Endothelial cell of umbilical vein (primary cell): ENCODE results near the gene CDK5. TPM values are rescaled to one million over a fixed set of nuclear protein-coding genes. Genes with fewer than 3 reads are reported as not detected.

Experiments used
- BruUV-seq: library from RNA; stranded (reverse); fragments of 400-500 nt; replicated peaks from 2 replicates; lab custom pipeline; 2021; lab: Mats Ljungman, UMichigan
- CTCF ChIA-PET: fragments of 300-600, 350-600 bp; sonication (Branson Sonifier 250); formaldehyde crosslinking; loops from one replicate; lab custom pipeline; 2021; ENCODE audit warnings: antibody characterized with exemption, inconsistent platforms; lab: Charles Lee
- POLR2A ChIA-PET: fragments of 300-600, 350-600 bp; sonication (Branson Sonifier 250); formaldehyde crosslinking; loops from one replicate; lab custom pipeline; 2021; ENCODE audit warnings: antibody characterized with exemption, inconsistent platforms; lab: Charles Lee
- DNase-seq: peaks from one replicate; pipeline ENCODE4 v3.0.0-alpha.2; 2011; ENCODE audit warnings: low read depth, low spot score
- FAIRE-seq: peaks from 2 replicates; lab custom pipeline; 2011; peaks lifted over from hg19 to GRCh38; lab: Jason Lieb, UNC
- H2AFZ ChIP-seq: 2 replicates; pipeline ENCODE4 v1.6.0; 2012; ENCODE audit warnings: low read depth, low read length, control low read depth, inconsistent platforms
- H3K27ac ChIP-seq: 2 replicates; pipeline ENCODE4 v1.5.1; 2011; ENCODE audit warnings: low read depth, mild to moderate bottlenecking, control low read depth, low read length, moderate library complexity; ENCODE audit not compliant: insufficient read depth
- H3K27me3 ChIP-seq, 2 experiments: 2 replicates each; pipeline versions ENCODE4 v1.6.0 to v1.6.1; 2011; ENCODE audit warnings: low read length in 2 of 2, mixed read lengths in 1 of 2; ENCODE audit not compliant: control insufficient read depth in 2 of 2, insufficient read depth in 2 of 2
- H3K36me3 ChIP-seq, 2 experiments: 2 replicates in 1 of 2; 3 replicates in 1 of 2; pipeline ENCODE4 v1.5.1; 2011; ENCODE audit warnings: low read length in 2 of 2, mild to moderate bottlenecking in 1 of 2, moderate library complexity in 1 of 2; ENCODE audit not compliant: control insufficient read depth in 2 of 2, insufficient read depth in 2 of 2; ENCODE audit errors: extremely low read depth in 1 of 2
- H3K4me1 ChIP-seq: 3 replicates; pipeline ENCODE4 v1.5.1; 2011; ENCODE audit warnings: mild to moderate bottlenecking, low read length; ENCODE audit not compliant: control insufficient read depth, insufficient read depth; ENCODE audit errors: extremely low read depth
- H3K4me2 ChIP-seq: 2 replicates; pipeline ENCODE4 v1.6.1; 2011; ENCODE audit warnings: low read length, control low read depth, mixed read lengths; ENCODE audit not compliant: insufficient read depth
- H3K4me3 ChIP-seq, 3 experiments: fragments of 200-600 bp in 1 of 3; sonication (generic), shearing (Covaris generic) in 1 of 3; replicated peaks in 1 of 3; 2 replicates each; pipeline ENCODE4 v1.5.1; 2011 to 2016; ENCODE audit warnings: control low read depth in 3 of 3, low read length in 3 of 3, mild to moderate bottlenecking in 2 of 3, inconsistent platforms in 1 of 3, low read depth in 1 of 3, moderate library complexity in 1 of 3; ENCODE audit not compliant: insufficient read depth in 1 of 3
- H3K79me2 ChIP-seq: 2 replicates; pipeline ENCODE4 v1.6.0; 2012; ENCODE audit warnings: low read length, inconsistent platforms; ENCODE audit not compliant: control insufficient read depth, insufficient read depth
- H3K9ac ChIP-seq: replicated peaks from 2 replicates; pipeline ENCODE3; 2011; ENCODE audit warnings: low read length, control low read depth; ENCODE audit not compliant: insufficient read depth; ENCODE audit errors: extremely low read depth
- H3K9me1 ChIP-seq: replicated peaks from 3 replicates; pipeline ENCODE4 v1.6.0; 2011; ENCODE audit warnings: mild to moderate bottlenecking, low read length; ENCODE audit not compliant: control insufficient read depth, insufficient read depth; ENCODE audit errors: extremely low read depth
- H3K9me3 ChIP-seq: replicated peaks from 2 replicates; pipeline ENCODE4 v1.5.1; 2012; ENCODE audit warnings: low read length, inconsistent platforms; ENCODE audit not compliant: control insufficient read depth, insufficient read depth
- H4K20me1 ChIP-seq: replicated peaks from 2 replicates; pipeline ENCODE3; 2011; ENCODE audit warnings: mild to moderate bottlenecking, low read length; ENCODE audit not compliant: control insufficient read depth, insufficient read depth; ENCODE audit errors: extremely low read depth
- CTCF ChIP-seq, 2 donors: IDR thresholded peaks; 1 replicate in 1 of 2; 2 replicates in 1 of 2; pipeline ENCODE4 v1.5.1; 2011; ENCODE audit warnings: low read length in 2 of 2, mild to moderate bottlenecking in 2 of 2, moderate library complexity in 2 of 2, control low read depth in 1 of 2, inconsistent platforms in 1 of 2, low read depth in 1 of 2; ENCODE audit not compliant: insufficient read depth in 1 of 2; ENCODE audit errors: extremely low read depth in 1 of 2
- EZH2 ChIP-seq: IDR thresholded peaks from 2 replicates; pipeline ENCODE4 v1.6.1; 2012; ENCODE audit warnings: borderline replicate concordance, low read depth, mild to moderate bottlenecking, moderate library complexity, low read length, inconsistent platforms; ENCODE audit not compliant: severe bottlenecking
- FOS ChIP-seq: IDR thresholded peaks from 2 replicates; pipeline ENCODE4 v1.6.1; 2011; ENCODE audit warnings: mild to moderate bottlenecking, low read length, moderate library complexity, borderline replicate concordance; ENCODE audit not compliant: insufficient read depth
- GATA2 ChIP-seq: IDR thresholded peaks from 2 replicates; pipeline ENCODE4 v1.7.0; 2011; ENCODE audit warnings: low read depth, mild to moderate bottlenecking, moderate library complexity, mixed read lengths, low read length; ENCODE audit not compliant: insufficient read length, insufficient read depth
- JUN ChIP-seq: IDR thresholded peaks from 2 replicates; pipeline ENCODE4 v1.6.1; 2011; ENCODE audit warnings: borderline replicate concordance, low read depth; ENCODE audit not compliant: insufficient read length, insufficient read depth
- MAX ChIP-seq: IDR thresholded peaks from 2 replicates; pipeline ENCODE4 v1.6.1; 2011; ENCODE audit not compliant: insufficient read depth, insufficient read length
- MYC ChIP-seq: IDR thresholded peaks from one replicate; pipeline ENCODE4 v1.6.1; 2011; ENCODE audit warnings: mild to moderate bottlenecking, low read depth, low read length
- POLR2A ChIP-seq: IDR thresholded peaks from 2 replicates; pipeline ENCODE4 v1.6.1; 2012; ENCODE audit warnings: low read depth, mild to moderate bottlenecking, control low read depth, low read length
- POLR2AphosphoS5 ChIP-seq: IDR thresholded peaks from 2 replicates; pipeline ENCODE4 v1.6.1; 2012; ENCODE audit warnings: low read depth, mild to moderate bottlenecking, control low read depth, low read length, moderate library complexity; ENCODE audit not compliant: insufficient read depth
- dilution Hi-C: fragments of 300-500 bp; cut with MboI; formaldehyde crosslinking; loops from one replicate; pipeline ENCODE4 v1.15.0; 2019; ENCODE audit warnings: low sequenced_read_pairs; ENCODE audit not compliant: extremely low pct_ligation_motif_present
- intact Hi-C: fragments of 100-400 bp; cut with micrococcal nuclease; formaldehyde crosslinking; loops from one replicate; pipeline ENCODE4 v1.10.0; 2022
- polyA plus RNA-seq, 4 experiments: library from polyadenylated mRNA; depleted of rRNA in 3 of 4; stranded (reverse) in 3 of 4; unstranded in 1 of 4; fragments of >200 nt; gene quantifications; 2 replicates each; pipeline versions ENCODE4 v1.2.1 to v1.2.3, GENCODE V29; 2011 to 2012; ENCODE audit warnings: missing spikeins in 1 of 4
- total RNA-seq: library from RNA; stranded (reverse); gene quantifications from 2 replicates; pipeline ENCODE4 v1.2.3, GENCODE V29; 2021

CDK5 gene
- total and polyA plus RNA-seq, 2 donors (not counting 3 experiments of a cell fraction or from before 2014, with no cell fraction given), result 16.5 to 38.3 TPM

GRCh38 chr7:151075662-151075971, 17.9 kb upstream of the CDK5 start:
- Histone ChIP-seq H3K36me3 (peaks cover 2 to 39% of the 10 kb centered on the region in 2 experiments), H3K27ac (no peak overlapping the region), H2AFZ (no peak overlapping the region), H4K20me1 (no peaks in the 10 kb centered on the region), H3K27me3 (no peaks in the 10 kb centered on the region), H3K4me2 (no peak overlapping the region), H3K9me3 (no peaks in the 10 kb centered on the region), H3K9ac (no peak overlapping the region), H3K79me2 (peaks cover 18% of the 10 kb centered on the region), H3K4me1 (peaks cover 10% of the 10 kb centered on the region), H3K9me1 (no peaks in the 10 kb centered on the region), H3K4me3 (no peak overlapping the region)
- dilution Hi-C loops (no loop called here), intact Hi-C loops (no loop called here)
- POLR2A ChIA-PET, result no interaction called here
- TF ChIP-seq MAX, result no peak
- no peak for TF ChIP-seq GATA2
- TF ChIP-seq POLR2A, result no peak
- no peak for TF ChIP-seq POLR2AphosphoS5
- TF ChIP-seq EZH2, result no peak
- no peak for TF ChIP-seq FOS
- TF ChIP-seq MYC, result no peak
- no peak for TF ChIP-seq CTCF (IDR thresholded peaks at IDR 0.05; ENCODE audit: extremely low read depth in 1 of 2, insufficient read depth in 1 of 2, low read depth in 1 of 2, low read length in 2 of 2)
- no peak for TF ChIP-seq JUN
- no TSS peak for BruUV-seq
- CTCF ChIA-PET, result interaction anchor here (0.9 to 3.0 kb wide), 4 partner anchors 8 to 36 kb away, joined by 3 to 12 read pairs (median 4); no protein-coding TSS in a partner anchor
- FAIRE-seq (no peak), DNase-seq (no peak)
